NCI-H2029 (cell line): ENCODE results near the gene IFT52.
"Not testable (repeated sequence)": the region's sequence is repeated elsewhere in the genome, so short reads cannot be mapped to it uniquely, and the experiment has no call there.

Experiments
- DNase-seq: peaks from one replicate; lab custom pipeline; 2025; lab: John Stamatoyannopoulos, UW

IFT52 gene

DNA sequence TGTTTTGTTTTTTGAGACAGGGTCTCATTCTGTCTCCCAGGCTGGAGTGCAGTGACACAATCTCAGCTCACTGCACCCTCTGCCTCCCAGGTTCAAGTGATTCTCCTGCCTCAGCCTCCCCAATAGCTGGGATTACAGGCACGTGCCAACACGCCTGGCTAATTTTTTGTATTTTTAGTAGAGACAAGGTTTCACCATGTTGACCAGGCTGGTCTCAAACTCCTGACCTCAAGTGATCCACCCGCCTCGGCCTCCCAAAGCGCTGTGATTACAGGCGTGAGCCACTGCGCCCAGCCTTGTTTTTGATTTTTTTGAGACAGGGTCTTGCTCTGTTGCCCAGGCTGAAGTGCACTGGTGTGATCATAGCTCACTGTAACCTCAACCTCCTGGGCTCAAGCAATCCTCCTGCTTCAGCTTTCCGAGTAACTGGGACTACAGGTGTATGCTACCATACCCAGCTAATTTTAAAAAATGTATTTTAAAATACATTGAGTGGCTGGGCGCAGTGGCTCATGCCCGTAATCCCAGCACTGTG is 61.0 kb downstream of the IFT52 start:
- not testable (repeated sequence) for DNase-seq

DNA sequence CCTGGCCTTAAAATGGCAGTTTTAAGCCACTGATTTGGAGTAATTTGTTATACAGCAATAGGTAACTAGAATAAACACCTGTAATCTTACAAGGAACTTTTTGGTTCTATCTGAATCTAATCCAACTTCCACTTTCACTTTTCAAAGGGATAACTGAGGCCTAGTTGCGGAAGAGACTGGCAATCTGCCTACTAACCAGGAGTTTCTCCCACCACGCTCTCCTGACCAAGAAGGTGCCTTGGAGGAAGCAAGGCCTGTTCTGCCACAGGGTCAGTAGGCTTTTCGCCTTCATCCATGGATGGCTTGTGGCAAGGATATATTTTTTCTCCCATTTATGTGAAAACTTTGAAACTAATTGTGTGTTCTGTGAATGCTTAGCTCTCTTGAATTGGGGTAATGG is 63.2 kb downstream of the IFT52 start:
- DNase-seq = no peak

DNA sequence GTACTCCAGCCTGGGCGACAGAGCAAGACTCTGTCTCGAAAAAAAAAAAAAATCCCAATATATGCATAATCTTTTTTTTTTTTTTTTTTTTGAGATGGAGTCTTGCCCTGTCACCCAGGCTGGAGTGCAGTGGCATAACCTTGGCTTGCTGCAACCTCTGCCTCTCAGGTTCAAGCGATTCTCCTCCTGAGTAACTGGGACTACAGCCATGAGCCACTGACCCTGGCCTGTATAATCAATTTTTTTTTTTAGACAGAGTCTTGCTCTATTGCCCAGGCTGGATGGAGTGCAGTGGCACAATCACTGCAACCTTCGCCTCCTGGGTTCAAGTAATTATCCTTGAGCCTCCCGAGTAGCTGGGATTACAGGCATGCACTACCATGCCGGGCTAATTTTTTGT is 64.4 kb downstream of the IFT52 start:
- DNase-seq = not testable (repeated sequence)

DNA sequence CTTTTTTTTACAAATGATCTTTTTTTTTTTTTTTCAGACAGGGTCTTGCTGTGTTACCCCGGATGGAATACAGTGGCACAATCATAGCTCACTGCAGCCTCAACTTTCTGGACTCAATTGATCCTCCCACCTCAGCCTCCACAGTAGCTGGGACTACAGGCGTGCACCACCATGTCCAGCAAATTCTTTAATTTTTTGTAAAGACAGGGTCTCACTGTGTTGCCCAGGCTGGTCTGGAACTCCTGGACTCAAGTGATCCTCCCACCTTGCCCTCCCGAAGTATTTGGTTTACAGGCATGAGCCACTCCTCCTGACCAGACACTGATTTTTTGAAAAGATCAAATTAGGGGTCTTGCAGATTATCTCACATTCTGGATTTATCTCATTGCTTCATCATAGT is 65.2 kb downstream of the IFT52 start:
- no peak for DNase-seq

DNA sequence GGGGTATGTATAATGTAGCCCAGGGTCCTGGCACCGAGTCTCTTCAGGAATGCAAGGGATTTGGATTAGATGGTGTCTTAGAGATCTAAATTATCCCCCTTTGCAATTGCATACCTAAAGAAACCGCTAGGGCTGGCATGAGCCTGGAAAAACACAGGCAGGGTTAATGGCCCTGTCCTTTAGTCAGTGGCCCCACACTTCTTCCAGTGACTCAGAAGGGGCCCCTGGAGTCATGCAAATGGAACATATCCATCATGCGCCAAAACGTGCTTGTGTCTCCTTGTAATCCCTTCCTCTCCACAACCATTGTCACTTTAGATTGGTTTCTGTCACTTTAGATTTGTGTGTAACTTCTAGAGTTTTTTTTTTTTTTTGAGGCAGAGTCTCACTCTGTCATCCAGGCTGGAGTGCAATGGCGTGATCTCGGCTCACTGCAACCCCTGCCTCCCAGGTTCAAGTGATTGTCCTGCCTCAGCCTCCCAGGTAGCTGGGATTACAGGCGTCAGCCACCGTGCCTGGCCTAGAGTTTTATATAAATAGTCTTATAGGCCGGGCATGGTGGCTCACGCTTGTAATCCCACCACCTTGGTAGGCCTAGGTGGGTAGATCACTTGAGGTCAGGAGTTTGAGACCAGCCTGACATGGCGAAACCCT is 67.5 kb downstream of the IFT52 start:
- no peak for DNase-seq

DNA sequence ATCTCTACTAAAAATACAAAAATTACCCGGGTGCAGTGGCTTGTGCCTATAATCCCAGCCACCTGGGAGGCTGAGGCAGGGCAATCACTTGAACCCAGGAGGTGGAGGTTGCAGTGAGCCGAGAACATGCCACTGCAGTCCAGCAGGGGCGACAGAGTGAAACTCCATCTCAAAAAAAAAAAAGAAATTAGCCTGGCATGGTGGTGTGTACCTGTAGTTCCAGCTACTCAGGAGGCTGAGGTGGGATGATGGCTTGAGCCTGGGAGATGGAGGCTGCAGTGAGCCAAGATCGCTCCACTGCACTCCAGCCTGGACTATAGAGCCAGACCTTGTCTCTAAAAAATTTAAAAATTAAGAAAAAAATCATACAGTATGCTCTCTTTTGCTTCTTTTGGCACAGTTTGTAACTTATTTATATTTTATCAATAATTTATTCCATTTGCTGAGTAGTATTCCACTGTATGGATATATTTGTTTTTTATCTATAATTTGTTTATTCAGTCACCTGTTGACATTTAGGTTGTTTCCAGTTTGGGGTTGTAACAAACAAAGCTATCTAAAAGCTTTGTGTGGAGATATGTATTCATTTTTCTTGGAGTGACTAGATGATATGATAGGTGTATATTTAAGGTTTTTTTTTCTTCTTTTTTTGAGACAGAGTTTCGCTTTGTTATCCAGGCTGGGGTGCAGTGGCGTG is 68.1 kb downstream of the IFT52 start:
- no peak for DNase-seq

DNA sequence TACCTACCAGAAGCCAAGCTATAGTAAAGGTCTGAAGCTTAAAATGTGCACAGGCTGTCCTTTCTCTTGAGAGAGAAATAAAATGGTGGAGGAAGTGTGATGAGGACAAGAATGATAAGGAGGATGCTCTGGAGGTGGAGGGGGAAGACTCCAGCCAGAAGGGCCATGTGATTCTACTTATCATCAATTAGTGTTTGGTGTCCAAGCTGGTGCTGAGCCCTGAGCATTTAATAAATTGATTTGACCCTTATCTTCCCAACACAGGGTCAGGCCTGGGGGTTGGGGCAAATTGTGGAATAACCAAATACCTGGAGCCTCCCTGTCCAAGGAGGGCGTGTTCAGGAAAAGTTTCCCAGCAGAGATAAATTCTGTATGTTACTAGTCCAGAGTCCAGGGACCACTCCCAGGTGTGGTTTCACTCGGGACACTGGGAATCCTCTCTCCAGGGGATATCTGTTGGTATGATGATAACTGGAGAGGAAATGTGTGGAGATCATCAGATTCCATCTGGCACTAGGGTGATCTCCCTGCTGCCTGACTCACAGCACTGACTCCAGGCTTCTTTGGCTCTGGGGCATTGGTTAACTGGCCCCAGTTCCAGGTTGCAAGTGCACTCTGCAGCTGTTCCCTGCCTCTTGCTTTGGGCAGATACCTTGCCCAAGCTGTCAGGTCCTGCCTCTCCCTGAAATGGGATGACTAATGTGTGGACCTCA is 72.4 kb downstream of the IFT52 start:
- no peak for DNase-seq

DNA sequence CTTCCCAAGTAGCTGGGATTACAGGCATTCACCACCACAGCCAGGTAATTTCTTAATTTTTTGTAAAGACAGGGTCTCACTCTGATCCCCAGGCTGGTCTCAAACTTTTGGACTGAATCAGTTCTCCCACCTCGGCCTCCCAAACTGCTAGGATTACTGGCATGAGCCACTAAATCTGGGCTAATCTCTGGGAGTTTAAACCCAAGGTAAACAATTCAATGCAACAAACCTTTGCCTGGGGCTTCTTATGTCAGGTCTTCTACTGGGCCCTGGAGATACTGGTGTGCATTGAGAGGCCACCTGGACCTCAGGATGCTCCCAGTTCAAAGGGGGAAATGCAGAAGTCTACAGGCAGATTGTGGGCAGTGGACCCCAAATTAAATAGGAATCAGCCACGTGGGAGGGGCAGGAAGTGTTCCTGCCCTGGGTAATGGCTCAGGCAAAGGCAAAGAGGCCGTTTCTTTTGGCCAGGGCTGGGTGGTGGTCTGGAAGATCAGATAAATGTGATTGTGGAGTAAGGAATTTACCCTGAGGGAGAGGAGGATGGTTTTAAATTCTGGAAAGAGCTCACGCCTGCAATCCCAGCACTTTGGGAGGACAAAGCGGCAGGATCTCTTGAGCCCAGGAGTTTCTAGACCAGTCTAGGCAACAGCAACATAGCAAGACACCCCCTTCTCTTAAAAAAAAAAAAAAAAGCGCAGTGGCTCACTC is 74.9 kb downstream of the IFT52 start:
- DNase-seq = no peak

DNA sequence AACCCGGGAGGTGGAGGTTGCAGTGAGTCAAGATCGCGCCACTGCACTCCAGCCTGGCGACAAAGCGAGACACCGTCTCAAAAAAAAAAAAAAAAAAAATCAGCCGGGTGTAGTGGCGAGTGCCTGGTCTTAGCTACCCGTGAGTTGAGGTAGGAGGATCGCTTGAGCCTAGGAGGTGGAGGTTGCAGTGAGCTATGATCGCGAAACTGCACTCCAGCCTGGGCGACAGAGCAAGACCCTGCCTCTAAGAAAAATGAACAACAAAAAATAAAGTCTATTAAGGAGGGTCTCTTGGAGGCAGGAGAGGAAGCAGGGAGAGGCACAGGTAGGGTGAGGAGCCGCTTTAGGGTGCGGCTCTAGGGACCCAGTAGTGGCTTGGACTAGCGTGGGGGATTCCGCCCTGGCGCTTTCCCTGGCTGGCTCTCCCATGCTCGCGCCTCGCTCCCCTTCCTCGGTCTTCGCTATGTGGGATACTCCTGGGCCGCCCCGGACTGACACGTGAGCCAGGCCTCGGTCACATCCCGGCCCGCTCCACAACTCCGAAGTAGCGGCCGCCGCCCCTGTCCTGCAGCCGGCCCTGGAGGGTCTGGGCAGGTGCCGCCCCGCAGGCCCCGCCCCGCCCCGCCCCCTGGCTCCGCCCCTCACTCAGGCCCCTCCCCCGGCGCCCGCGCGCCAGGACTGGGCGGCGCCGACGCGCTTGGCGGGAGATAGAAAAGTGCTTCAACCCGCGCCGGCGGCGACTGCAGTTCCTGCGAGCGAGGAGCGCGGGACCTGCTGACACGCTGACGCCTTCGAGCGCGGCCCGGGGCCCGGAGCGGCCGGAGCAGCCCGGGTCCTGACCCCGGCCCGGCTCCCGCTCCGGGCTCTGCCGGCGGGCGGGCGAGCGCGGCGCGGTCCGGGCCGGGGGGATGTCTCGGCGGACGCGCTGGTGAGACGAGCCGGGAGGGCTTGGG is 75.9 kb downstream of the IFT52 start, which contains the start of gene MYBL2:
Gene MYBL2, plus strand, starts transcription at position 739 of the 953 bp plus-strand sequence. Its CDS starts 170 bp downstream, at position 909.
- peak; percentile 56 for DNase-seq

DNA sequence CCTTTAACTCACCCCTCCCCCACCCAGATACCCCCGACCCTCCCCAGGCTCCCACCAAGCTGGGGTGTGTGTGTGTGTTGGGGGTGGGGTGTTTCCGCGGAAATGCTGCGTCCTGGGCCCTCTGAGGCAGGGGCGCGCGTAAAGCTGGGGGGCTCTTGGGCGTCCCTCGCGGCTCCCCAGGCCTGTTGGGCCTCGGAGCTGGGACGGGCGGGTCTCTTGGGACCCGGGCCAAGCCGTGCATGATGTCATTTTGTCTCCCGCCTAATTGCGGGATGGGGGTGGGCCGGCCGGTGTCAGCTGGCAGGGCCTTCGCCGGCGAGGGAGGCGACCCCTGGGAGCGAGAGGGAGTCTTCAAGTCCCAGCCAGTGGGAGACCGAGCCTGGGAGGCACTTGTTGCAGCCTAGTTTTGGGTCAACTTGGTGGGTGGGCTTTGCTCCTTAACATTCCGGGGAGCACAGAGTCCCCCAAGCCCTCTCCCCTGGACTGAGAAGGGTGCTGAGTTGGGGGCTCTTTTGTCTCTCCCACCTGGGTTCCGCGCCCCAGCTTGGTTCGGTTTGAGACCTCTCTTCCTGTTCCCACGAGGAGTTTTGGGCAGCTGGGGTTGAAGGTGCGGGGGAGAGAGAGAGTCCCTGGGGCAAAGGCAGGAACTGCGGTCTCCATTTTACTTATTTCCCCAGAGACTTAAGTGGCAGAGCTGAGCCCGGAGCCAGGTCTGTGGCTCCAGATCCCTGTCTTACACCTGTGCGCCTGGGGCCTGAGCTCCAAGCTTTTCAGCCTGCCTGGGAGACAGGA is 76.8 kb downstream of the IFT52 start:
- no peak for DNase-seq

DNA sequence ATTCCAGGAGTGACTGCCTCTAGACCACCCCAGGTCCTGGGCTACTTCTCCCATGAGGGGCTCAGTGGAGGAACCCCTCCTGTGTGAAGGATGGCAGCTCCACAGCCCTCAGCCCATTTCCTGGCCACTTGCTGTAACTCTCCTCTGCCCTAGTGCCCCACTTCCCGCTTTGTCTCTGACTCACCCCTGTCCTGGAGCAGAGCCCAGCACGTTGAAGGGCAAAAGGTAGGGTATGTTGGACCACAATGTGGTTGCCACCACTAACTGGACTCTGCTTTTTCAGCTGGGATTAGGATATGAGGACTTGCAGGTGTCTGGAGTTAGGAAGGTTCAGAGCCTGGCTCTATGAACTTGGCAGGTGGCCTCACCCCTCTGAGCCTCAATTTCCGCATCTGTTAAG is 78.6 kb downstream of the IFT52 start:
- no peak for DNase-seq

DNA sequence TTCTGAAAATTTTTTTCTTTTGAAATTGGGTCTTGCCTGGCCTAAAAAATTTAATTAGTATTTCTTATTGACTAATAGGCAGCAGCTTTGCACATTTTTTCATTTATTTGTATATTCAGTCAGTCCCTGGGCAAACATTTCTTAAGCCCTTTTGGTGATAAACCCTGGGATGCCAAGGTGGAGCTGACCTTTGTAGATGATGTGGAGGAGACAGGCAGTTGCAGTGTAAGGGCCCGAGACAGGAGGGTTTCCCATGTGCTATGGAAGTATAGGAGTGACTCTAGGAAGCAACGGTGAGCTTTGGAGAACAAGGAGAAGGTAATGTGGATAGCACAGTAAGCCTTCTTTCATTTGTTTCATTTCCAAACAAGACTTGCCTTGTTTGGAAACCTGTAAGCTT is 79.7 kb downstream of the IFT52 start:
- no peak for DNase-seq

DNA sequence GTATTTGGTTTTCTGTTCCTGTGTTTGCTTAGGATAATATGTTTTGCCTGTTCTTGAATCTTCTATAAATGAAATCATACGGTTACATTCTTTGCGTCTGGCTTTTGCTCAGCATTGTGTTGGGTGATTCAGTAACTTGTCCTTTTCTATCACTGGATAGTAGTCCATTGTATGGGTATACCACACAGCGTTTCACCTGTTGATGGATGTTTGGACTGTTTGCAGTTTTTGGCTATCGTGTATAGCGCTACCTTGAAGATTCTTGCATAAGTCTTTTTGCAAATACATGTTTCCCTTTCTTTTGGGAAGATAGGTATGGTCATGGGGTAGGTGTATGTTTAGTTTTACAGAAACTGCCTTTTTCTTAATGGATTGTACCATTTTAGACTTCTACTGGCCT is 85.6 kb downstream of the IFT52 start:
- no peak for DNase-seq

DNA sequence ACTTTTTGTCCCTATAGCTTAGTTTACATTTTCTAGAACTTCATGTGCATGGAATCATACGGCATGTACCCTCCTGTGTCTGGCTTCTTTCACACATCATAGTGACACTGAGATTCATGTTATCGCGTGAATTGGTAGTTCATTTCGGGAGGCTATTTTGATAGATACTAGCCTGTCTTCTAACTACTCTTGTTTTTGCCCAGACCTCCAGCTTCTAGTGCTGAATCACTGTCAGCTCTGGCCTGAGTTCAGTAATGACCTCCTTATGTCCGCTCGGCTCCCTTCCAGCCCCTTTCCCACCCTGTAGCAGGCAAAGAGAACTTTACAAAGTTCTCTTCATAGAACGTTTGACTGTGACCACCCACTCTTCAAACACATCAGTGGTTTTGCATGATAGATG is 90.2 kb downstream of the IFT52 start:
- no peak for DNase-seq

DNA sequence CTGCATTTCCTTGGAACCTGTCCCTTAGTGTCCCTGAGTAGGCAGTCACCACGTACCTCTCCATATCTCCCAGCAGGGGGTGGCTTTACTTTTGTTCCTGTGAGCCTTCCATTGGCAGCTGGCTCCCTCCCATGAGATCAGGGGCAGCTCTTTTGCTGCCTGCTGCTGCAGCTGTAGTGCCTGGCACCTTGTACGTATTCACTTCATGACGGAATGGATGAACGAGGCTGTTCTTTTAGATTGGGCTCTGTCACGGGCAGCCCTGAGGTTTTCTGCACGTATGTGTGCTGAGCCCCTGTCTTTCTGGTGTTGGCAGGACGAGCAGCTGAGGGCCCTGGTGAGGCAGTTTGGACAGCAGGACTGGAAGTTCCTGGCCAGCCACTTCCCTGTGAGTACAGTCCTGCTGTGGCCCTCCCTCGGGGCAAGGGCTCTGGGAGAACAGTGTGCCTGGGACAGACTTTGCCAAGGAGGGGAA is 90.8 kb downstream of the IFT52 start:
- DNase-seq = peak; percentile 13

DNA sequence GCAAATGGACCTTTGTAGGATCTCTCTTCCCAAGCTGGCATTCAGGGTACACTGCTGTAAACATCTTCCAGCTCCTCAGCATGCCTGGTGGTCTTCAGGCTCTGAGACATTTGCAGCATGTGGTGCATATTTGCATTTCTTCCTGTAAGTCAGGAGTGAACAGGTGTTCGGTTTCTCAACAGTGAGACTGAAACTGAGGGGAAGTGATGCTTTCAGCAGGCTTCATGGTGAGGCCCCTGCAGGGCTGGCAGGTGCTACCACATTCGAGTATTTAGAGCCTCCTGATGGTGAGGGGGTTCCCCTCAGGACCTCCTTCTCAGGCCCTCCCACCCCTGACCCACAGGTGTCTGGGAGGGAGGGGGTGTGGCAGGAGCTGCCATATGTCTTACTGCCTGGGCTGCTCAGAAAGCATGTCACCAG is 91.3 kb downstream of the IFT52 start:
- DNase-seq = no peak

DNA sequence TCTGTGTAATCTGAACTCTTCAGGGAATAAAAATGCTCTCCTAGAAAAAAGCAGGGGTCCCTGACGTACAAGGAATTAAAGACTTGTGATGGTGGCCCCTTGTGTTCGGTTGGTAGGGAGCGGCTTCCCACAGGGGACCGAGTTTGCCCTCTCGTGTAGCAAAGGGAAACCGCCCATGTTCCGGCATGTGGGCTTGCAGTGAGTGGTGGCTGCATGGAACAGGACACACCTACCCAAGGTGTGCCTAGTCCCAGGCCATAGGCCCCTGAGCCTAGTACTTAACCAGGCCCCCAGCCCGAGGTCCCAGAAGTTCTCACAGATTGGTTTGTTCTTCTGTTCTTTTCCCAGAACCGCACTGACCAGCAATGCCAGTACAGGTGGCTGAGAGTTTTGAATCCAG is 91.7 kb downstream of the IFT52 start:
- DNase-seq = no peak

DNA sequence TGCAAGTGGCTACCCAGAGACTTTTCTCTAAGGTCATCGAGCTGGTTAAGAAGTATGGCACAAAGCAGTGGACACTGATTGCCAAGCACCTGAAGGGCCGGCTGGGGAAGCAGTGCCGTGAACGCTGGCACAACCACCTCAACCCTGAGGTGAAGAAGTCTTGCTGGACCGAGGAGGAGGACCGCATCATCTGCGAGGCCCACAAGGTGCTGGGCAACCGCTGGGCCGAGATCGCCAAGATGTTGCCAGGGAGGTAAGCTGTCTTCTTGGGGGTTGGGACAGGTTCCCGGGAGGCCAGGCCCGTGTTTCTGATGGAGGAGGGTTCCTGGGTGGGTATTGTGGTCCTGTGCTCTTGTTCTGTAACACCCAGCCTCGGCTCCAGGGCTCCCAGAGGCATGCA is 96.1 kb downstream of the IFT52 start:
- no peak for DNase-seq

DNA sequence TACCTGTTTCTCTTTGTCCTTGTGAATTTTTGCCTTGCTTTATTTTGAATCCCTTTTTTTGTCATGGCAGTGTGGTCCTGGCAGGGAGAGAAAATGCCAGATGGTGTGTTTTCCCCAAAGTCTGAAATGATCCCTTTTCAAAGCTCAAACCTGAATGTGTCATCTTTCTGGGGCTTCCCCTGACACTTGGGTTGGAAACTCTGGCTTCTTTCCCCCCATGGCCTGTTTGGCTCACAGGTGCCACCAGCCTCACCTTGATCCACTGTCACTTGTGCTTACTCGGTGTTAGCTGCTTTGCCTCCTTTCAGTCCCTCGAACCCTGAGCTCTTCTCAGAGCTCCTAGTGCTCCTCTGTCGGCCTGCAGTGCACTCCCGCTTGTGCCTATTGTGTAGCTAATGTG is 98.4 kb downstream of the IFT52 start:
- DNase-seq = no peak

DNA sequence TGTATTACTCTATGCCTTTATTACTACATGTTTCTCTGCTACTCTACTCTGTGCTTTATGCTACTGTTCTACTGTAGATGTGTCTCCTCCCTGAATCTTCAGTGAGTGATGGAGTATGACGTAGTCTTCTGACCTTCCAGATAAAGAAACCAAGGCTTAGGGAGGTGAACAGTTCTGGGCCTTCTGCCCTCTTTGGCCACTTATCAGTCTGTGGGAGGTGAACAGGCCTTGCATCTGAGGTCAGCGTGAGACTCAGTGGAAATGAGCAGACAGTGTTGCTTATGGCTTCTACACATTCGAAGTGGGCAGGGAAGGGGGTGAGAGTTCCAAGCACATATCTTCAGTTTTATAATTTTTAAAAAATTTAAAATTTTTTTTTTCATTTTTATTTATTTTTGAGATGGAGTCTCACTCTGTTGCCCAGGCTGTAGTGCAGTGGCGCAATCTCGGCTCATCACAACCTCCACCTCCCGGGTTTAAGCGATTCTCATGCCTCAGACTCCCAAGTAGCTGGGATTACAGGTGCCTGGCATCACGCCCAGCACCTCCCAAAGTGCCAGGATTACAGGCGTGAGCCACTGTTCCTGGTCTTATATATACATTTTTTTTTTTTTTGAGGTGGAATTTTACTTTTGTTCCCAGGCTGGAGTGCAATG is 100.3 kb downstream of the IFT52 start:
- DNase-seq = no peak
